ENCODE measurements around the gene MAPK12.

MAPK12 gene

DNA sequence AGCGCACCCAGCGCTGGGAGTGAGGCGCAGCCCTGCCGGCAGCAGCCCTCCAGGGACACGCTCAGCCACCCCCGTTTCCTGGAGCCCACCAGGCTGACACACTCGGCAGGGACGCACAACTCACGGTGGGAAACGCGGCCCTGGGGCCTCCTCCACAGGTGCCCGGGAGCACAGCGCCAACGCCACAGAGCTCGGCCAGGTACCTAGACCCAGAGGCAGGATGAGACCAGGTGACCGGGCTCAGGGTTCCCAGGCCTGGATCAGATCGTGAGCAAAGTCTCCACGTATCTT lies 34.7 kb downstream of the MAPK12 start:
- DNase-seq: no peak

DNA sequence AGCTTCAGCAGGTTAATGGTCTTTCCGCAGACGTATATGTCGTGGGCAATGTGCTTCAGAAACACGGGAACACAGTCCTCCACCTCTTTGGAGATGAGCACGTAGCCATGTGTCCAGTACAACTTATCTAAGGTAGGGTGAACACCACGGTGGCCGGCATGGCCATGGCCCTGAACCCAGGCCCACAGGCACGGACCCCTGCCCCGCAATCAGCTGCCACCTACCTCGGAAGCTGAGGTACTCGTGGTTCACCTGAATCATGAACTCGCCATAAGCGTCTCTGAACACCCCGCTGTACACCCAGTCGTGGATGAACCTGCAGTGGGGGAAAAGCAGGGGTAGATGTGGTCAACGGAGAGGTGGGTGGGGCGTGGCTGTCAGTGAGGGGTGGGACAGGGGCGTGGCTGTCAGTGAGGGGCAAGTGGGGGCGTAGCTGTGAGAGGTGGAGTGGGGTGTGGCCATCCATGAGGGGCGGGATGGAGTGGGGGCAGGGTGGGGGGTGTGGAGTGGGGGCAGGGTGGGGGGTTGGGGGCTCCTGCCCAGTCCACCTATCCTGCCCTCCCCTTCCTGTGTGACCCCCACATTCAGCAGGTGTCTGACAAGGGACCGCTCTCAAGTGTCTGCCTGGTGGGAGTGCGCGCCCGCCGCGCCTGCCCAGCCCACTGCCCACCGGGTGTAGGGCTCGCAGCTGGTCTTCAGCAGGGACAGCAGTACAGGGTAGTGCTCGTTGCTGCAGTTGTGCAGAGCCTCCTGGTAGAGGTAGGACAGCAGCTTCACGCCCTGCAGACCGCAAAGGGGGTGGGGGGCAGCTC lies 35.2 kb downstream of the MAPK12 start:
- no peak for DNase-seq

DNA sequence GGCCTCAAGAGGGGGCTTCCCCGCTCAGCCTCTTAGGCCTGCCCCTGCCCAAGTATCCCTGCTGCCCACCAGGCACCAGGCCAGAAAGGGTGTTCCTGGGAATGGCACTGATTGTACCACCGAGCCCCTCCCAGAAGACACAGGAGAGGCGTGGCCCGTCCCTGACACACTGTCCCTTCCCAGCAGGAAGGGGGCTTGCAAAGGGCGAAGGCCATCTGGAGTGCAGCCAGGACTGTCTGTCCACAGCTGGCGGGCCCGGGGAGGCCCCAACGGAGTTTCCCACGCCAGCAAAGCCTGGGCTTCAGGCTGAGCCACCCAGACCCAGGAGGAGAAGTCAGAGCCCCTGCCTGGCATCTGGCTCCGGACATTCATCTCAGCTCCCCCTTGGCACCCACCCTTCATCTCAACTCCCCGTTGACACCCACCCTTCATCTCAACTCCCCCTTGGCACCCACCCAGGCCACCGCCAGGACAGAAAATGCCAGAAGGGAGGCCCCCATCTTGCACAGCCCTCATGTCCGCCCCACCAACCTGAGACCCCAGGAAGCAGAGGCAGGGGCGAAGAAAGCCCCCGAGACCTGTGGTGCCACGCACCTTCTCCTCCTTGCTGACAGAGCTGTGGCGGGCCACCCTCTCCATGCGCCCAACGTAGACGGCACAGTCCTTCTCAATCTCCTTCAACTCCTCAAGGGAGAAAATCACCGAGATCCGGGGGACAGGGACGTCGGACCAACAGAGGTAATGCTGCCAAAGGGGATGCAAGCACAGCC lies 36.1 kb downstream of the MAPK12 start:
- no peak for DNase-seq

DNA sequence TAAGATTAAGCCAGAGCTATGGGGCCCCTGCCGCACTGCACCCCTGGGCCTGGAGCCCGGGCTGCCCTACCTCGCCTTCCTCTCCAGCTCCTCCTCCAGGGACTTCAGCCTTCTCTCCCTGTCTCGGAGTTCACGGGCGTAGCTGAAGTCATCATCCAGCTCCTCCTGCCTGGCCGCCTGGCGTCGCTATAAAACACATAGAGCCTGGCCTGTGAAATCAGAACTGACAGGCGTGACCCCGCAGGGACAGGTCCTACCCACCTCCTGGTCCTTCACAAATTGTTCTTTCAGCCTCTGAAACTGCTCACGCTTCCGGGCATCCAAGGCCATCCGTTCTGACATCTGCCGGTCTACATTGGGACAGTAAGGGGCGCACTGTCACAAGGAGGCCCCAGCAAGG lies 37.4 kb downstream of the MAPK12 start:
- DNase-seq: no peak

DNA sequence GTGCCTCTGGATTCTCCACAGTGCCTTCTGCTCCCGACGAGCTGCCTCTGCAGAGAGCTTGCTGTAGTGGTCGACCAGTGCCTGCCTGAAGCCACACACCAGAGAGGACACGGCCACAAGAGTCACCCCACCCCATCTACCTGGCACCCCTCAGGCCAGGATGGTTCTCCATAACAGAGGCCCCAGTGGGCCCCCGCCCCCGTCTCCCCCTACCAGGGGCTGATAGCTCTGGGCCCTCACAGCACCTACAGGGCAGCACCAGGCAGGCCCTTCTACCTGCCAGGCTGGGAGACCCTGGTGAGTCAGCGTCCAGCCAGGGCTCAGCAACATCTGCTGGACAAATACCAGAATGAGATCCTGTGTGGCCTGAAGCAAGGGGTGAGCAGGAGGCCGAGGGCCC lies 39.0 kb downstream of the MAPK12 start:
- DNase-seq: no peak

DNA sequence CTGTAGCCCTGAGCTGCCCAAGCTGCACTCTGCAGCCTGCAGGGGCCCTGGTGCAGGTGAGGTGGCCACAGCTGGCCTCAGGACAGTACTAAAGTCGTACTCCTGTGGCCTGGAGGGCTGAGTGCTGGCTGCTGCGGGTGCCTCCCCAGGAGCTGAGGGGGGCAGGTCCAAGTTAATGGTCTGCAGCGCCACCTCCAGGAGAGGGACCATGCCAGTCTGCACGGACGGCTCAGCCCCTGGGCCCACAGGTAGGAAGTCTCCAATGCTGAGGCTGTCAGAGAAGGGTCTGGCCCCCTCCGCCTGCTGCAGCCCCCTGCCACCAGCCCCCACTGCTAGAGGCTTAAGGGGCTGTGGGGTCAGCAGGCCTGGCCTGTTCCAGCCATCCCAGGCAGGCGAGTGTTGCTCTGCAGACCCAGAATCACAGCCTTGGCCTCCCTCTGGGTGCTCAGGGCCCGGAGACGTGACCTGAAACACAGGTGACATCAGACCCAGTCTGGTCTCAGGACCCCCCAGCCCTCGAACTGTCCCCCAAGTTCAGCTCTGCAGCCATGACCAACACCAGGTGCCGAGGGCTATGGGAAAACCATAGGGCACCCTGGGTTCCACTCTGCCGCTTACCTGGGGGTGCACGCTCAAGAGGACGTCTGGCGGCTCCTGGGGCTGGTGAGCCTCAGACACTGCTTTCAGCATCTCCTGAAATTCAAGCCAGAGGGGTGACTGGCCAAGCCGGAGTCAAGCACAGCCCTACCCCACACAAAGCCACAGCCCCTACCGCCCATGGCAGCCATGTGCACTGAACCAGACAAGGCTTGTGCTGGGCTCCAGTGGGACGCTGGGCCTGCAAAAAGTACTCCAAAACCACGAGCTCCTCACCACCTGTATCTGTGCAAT lies 39.8 kb downstream of the MAPK12 start:
- DNase-seq: no peak

DNA sequence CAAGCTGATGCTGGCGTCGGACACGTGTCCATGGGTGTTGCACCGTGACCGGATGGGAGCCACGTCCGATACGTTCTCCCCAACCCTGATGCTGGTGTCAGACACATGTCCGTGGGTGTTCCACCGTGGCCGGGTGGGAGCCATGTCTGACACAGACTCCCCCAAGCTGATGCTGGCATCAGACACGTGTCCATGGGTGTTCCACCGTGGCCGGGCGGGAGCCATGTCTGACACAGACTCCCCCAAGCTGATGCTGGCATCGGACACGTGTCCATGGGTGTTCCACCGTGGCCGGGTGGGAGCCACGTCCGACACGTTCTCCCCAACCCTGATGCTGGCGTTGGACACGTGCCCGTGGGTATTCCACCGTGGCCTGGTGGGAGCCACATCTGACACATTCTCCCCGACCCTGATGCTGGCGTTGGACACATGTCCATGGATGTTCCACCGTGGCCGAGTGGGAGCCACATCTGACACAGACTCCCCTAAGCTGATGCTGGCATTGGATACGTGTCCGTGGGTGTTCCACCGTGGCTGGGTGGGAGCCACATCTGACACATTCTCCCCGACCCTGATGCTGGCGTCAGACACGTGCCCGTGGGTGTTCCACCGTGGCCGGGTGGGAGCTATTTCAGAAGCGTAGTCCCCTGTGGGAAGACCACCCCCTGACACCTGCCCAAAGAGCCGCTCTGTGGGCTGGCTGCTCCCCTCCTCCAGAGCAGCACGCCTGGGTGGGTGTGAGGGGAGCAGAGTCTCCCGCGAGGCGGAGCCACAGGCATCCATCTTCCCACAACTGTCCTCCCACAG lies 40.7 kb downstream of the MAPK12 start:
- no peak for DNase-seq

DNA sequence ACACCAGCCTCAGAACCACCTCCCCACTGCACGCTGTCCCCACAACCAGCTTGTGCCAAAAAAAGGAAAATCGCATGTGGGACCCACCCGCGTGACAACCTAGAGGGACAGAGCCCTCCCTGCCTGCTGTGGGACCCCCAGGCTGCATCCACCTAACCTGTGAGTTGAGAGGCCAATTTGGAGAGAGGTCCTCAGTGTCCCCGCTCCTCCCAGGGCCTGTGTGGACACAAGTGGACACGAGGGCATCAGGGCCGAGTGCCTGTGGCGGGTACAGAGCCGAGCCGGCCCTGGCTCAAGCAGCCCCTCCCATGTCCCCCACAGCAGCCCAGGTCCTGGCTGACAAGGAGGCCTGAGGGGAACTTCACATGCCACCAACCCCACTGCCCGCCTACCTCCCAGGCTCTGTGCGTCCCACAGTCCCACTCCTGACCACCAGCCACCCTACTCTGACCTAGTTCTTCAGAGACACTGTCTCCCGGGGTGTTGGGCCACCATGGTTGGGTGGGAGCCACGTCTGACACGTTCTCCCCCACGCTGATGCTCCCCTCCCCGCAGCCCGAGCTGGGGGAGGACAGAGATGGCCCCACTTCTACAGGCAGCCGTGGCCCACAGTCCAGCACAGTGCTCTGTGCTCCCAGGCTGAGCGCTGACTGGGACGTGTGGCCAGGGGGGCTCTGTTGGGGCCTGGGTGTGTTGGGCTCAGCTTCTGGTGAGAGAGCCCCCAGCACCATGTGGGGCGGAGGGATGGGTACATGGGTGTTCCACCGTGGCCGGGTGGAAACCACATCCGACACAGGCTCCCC lies 41.5 kb downstream of the MAPK12 start:
- no peak for DNase-seq

DNA sequence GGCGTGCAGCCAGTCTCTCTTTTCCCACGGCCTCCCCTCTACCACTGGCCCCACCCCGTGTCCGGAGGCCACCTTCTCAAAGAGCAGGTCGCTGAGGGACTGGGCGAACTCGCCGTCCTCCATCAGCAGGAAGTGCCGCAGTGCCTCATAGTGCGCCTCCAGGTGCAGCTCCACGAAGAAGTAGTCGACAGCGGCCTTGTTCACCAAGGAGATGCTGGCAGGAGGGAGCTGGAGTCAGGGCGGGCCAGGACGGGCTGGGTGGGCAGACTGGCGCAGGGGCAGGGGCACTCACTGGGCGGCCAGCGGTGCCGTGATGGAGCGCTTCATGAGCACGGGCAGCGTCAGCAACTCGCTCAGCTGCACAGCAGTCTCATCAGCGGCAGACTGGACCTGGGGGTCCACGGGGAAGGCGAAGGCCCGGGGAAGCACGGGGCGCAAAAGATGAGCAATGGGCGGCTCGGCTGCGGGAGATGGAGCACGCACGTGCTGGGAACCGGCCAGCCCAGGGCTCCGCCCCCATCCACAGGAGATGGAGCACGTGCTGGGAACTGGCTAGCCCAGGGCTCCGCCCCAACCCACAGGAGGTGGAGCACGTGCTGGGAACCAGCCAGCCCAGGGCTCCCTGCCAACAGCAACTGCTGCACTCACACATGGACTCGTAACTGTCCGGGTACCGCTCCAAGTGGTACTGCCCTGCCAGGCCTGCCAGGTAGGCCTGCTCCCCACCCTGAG lies 42.3 kb downstream of the MAPK12 start:
- no peak for DNase-seq

DNA sequence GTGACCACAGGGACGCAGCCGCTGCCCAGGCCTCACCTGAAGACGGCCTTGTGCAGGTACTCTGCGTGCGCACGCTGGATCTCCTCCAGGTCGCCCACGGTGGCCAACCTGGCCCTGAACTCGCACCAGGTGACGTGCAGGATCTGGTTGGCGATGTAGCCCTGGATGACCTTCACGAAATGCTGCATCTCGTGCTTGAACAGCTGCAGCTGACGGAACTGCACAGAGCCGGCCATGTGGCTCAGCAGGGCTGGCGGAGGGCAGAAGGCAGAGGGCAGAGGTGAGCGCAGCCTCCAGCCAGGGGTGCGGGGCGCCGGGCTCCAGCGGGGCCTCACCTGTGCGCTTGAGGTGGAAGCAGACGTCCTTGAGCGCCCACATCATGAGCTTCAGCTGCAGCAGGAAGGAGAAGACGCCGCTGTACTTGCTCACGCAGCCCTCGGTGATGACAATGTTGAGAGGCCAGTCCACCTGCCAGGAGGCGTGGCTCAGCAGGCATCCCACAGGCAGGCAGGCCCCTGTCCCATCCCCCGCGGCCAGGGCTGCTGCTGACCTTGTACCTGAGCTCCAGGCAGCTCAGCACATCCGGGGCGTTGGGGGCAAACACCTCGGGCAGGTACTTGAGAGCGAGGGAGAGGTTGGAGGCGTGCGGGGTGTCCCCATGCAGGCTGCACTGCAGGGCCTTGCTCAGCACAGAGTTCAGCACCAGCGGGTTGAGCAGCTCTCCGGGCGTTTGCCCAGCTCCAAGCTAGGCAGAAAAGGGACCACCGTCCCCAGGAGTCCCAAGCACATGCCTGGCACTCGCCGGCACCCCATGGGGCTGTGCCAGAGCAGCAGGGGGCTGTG lies 43.1 kb downstream of the MAPK12 start:
- DNase-seq: no peak

DNA sequence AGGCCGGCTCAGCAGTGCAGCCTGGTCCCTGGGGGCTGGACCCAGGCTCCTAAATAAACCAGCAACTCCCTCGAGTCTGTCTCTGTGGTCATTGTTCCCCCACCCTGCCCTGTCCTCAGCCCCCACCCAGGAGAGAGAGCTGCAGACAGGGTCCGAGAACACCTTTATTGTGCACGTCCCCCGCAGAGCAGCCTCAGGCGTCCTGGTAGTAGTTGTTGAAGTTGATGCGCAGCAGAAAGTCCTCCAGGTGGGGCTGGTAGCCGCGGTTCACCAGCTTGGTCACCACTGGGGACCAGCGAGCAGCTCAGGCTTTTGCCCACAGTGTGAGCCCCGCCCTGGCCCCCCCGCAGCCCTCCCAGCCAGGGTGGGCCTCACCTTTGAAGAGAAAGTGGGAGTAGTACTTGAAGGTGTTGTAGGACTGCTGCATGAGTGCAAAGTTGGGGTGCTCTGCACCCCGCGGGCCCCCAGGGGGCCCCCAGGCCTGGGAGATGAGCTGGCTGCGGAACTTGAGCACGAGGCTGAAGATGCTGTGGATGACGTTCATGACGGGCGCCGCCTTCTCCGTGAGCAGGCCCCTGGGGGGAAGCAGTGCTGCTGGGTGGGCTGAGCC lies 43.8 kb downstream of the MAPK12 start:
- DNase-seq: no peak

DNA sequence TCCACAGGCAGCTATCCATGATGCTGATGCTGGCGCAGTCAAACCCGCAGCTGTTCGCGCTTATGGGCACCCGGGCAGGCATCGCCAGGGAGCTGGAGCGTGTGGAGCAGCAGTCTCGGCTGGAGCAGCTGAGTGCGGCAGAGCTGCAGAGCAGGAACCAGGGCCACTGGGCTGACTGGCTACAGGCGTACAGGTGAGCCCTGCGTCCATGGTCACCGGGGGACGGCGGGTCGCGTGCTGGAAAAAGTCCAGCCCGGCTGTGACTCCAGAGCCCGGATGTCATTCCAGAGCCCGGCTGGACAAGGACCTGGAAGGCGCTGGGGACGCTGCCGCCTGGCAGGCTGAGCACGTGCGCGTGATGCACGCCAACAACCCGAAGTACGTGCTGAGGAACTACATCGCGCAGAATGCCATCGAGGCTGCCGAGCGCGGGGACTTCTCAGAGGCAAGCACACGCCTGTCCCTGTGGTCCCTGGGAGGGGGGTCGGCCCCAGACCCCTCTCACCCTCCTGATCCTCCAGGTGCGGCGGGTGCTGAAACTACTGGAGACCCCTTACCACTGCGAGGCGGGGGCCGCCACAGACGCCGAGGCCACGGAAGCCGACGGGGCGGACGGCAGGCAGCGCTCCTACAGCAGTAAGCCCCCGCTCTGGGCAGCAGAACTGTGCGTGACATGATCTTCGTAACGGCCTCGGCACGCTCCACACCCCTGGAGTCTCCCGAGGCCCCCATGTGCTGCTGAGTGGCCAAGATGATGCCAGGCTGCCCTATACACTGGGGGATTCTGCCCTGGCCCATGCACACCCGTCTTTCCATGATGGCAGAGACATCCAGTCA lies 44.6 kb downstream of the MAPK12 start:
- no peak for DNase-seq

DNA sequence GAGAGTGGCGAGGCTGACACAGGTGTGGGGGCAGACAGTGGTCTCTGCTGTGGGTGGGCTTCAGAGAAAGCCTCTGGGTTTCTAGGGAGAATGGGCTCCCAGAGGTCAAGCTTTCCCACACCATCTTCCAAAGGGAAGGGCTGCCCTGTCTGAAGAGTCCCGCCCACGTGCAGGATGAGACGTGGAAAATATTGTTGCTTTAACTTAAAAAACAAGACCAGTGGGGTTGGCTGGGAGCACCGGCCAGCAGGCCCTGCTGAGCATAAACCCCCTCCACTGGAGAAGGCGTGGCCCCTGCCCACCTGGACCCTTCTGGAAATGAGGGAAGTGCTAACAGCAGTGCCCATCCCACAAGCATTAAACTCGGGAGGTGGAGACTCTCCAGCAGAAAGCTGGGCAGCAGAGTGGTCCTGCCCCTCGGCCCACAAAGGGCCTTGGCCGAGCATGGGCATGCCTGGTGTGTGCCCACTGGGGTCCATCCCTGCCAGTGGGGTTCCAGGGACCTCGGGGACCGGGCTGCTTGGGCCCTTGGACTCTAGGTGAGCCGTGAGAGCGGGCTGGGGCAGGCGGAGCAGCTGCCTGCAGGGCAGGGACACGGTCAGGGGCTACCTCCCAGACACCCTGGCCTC lies 45.3 kb downstream of the MAPK12 start:
- no peak for DNase-seq

DNA sequence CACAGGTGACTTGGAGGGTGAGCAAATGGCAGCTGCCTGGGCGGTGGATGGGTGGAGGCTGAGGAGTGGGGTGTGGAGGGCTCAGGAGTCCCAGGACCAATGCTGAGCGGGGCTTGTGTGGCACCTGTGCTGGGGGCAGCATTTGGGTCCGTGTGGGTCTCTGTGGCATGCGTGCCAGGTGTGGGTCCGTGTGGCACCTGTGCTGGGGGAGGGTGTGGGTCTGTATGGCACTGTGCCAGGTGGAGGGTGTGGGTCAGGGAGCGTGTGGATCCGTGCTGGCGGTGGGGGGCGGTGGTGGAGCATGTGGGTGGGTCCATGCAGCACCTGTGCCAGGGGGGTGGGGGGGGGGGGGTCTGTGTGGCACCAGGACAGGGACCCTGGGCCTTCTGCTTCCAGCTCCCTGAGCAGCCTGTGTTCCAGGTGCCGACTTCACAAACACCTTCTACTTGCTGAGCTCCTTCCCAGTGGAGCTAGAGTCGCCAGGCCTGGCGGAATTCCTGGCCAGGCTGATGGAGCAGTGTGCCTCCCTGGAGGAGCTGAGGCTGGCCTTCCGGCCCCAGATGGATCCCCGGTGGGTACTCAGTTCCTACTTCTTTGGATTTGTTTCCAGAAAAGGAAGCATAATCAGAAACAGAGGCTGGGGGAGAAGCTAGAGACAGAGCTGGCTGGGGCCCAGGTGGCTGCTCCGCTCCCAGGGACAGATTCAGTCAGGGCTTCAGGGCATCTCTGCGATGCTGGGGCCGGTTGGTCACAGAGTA lies 46.0 kb downstream of the MAPK12 start:
- no peak for DNase-seq

DNA sequence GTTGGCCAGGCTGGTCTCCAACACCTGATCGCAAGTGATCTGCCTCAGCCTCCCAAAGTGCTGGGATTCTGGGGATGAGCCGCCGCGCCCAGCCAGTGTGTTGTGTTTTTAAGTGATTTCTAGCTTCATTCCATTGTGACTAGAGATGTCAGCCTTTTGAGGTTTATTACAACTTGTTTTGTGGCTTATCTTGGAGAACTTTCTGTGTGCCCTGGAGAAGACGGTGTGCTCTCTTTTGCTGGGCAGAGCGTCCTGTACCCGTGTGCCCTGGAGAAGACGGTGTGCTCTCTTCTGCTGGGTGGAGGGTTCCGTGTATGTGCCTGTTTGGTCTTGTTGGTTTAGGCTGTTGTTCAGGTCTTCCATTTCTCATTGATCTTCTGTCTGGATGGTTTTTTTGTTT lies 48.2 kb downstream of the MAPK12 start:
- DNase-seq: no peak

DNA sequence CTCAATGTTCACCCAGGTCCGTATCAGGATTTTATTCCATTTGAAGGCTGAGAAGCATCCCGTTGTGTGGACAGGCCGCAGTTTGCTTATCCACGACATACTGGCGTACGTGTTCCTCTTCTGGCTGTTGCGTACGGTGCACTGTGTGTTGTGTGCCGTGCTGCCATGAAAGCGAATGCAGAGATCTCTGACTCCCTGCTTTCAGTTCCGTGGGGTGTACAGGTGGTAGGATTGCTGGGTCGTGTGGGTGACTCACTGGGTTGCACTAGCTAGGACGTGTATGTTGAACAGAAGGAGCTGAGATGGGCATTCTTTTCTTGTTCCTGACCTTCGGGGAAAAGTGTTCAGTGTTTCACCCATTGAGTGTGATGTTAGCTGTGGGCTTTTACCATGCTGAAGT lies 50.3 kb downstream of the MAPK12 start:
- DNase-seq: no peak

DNA sequence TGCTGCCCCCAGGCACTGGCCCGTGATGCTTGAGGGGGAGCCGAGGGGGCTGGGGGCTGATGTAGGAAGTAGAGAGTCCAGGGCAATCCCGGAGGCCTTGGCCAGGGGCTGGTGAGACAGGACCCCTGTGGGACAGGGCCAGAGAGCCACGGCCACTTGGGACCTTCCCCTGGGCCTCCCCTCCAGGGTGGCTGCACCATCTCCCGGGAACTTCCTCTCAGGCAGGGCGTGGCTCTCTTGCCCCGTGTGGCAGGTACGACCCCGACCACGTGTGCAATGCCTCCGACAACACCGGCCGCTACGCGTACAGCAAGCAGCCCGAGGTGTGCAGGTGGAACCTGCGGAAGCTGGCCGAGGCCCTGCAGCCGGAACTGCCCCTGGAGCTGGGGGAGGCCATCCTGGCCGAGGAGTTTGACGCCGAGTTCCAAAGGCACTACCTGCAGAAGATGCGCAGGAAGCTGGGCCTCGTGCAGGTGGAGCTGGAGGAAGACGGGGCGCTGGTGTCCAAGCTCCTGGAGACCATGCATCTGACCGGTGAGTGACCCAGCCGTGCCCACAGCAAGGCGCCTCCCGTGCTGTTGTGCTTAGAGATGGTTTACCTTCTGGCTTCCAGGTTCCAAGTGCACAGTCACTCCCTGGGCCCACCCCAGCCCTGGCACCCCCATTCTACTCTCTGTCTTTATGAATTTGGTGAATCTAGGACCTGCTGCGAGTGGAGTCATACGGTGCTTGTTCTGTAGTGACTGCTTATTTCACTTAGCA lies 50.9 kb downstream of the MAPK12 start:
- no peak for DNase-seq
